ENCODE results near the gene C12orf60.

The C12orf60 gene

DNA sequence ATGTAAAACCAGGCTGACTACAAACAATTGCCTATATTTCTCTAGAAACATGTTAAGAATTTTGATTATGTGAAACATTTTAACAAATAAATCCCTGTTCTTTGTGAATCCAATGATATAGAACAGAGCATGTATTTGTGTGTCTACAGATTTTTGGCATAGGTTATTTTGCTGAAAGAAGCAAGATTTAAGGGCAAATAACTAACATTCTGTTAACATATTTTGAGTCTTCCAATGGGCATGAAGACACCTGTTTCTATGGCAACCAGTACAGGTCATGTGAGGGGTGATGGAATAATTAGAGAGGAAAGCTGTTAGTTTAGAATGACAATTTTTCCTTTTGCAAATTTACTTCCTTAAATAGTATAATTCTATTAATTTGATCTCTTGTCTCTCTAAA is 31.0 kb downstream of the C12orf60 start:
- DNase-seq (ENCODE audit: low read depth in 2 of 2), result no peak

GRCh38 chr12:14836336-14837210 is 33.1 kb downstream of the C12orf60 start:
- DNase-seq (ENCODE audit: low read depth in 2 of 2), result no peak

DNA sequence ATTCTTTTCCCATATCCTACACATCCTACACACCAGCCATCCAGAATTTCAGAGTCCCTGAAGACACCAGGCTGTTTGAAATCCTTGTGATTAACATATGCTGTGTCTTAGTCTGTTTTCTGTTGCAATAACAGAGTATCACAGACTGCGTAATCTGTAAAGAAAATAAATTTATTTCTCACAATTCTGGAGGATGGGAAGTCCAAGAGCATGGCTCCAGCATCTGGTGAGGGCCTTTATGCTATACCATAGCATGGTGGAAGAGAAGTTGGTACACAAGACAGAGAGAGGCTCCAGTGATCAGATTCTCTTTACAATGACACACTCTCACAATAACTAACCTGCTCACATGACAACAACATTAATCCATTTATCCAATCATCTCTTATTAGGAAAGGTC is 35.8 kb downstream of the C12orf60 start:
- DNase-seq (ENCODE audit: low read depth in 2 of 2), result no peak

GRCh38 chr12:14840616-14841015 is 37.1 kb downstream of the C12orf60 start:
- no peak for DNase-seq (ENCODE audit: low read depth in 2 of 2)

DNA sequence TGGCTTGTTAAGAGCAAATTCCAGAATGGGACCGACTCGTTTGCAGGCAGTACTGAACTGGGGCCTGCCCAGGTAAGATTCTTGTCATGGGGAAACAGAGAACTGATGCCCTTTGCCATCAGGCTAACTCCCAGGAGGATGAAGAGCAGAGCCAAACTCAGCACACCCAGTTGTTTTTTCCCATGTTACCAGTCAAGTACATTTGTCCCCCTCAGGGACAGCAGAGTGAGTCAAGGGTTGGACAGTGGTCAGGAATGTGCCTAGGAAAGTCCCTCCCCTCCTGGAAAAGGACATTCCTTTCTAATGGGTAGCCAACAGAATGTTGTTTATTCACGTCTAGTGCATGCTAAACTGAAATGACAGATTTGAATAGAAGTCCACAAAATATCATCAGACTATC is 38.3 kb downstream of the C12orf60 start:
- no peak for DNase-seq (ENCODE audit: low read depth in 2 of 2)

DNA sequence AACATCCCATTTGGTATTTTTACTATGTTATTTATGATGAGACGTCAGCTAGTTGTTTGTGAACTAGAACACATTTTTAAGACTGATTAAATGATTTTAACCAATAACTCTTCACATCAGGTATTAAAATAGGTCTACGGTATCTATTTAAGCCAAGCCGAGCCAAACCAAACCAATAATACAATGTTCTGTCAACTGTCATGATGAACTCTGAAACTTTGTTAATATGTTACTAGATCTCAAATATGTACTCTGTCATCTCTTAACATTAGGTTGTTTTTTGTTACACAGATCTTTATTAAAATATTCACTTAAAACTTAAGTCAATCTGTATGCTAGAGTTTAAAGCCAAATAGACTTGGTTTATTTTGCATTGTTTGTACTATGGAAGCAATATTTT is 38.8 kb downstream of the C12orf60 start:
- no peak for DNase-seq (ENCODE audit: low read depth in 2 of 2)

- no peak for DNase-seq (ENCODE audit: low read depth in 2 of 2)
These were observed 40.0 kb downstream of the C12orf60 start, which contains the start of gene ART4 for GRCh38 chr12:14843425-14843887. Gene ART4 (minus strand): TSS chr12:14843526. CDS start chr12:14843113, 413 bp downstream.

DNA sequence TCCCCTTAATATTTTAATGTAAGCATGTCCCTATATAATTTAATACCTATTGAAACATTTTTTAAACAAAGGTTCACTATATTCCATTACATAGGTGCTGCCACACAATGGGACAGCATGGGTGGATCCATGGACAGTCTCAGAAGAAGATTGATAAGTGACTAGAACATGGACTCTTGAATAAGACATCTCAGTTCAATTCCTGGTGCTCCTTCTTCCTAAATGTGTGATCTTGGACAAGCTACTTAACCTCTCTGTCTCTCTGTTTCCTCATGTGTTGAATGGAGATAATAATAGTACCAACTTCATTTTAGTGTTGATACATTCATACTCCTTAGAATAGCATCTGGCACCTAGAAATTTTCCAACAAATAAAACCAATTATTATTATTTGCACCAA is 40.9 kb downstream of the C12orf60 start:
- no peak for DNase-seq (ENCODE audit: low read depth in 2 of 2)

DNA sequence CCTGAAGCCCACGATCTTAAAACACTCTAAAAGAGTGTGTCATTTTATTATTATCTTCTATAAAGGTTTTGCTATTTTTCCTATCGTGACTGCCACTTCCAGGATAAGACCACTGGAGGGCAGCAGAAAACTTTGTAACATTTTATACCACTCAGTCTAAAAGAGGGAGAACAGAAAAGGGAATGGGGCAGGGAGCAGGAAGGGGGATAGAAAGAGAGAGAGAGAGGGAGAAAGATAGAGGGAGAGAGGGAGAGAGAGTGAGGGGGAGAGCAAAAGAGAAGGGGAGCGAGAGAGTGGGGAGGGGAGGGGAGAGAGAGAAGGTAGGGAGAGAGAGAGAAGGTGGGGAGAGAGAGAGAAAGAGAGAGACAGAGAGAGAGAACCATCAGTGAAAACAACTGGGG is 41.9 kb downstream of the C12orf60 start:
- DNase-seq (ENCODE audit: low read depth in 2 of 2), result peak; percentile 3 to 25

DNA sequence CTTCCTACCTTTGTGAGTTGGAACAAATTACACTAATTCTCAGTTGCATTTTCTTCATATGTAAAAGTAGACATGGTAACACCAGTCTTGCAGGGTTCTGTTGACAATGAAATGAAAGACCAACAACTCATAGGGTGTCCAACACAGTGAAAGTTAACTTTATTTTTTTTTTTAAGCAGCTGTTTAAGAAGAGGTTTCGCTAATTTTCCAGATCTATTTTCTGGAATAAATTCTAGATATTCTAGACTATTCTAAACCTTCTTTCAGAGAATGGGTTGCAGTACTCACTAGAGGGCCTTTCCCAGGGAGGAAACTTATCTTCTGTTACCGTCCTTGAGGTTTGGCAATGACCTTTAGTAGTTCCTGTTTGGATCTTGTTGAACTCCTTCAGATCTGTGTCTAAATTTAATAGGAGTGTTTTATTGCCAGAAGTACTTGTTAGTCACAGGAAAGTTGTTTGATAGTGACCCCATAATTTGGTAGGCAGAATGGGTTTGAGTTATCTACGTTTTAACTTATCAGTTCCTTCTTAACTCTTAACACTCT is 42.6 kb downstream of the C12orf60 start:
- no peak for DNase-seq (ENCODE audit: low read depth in 2 of 2)

- no peak for DNase-seq (ENCODE audit: low read depth in 2 of 2)
These were observed 43.6 kb downstream of the C12orf60 start for GRCh38 chr12:14846876-14847580.

- DNase-seq (ENCODE audit: low read depth in 2 of 2), result no peak
These were observed 46.2 kb downstream of the C12orf60 start for GRCh38 chr12:14849661-14850060.

DNA sequence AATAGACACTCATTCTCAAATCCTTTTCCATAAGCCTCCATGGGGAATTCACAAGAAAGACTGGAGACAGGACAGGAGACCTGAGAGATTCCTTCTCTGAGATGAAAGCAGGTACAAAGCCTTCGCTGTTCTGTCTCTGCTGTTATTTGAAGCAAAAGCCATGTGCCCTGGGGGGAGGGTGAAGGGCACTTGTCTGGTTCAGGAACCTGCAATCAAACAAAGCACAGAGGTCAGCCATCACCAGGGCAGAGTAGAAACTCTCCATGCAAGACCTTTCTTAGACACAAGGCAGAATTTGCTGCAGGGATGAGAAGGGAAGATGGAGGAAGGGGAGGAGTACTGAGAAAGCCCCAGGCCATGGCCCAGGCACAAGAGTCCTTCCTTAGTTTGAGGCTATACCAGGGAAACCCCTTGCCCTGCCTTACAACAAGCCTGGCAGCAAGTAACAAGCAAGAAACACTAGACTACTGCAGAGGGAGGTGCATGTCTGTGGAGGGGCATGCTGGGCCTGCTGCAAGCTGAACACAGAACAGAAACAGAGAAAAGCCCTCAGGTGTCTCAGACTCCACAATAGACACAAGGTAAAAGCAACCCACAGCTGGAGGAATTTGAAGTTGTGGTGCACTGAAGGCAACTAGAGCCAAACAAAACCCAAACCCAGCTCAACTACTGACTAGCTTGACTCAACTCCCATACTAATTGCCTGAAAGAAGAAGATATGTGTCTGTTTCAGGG is 47.6 kb downstream of the C12orf60 start:
- DNase-seq (ENCODE audit: low read depth in 2 of 2), result no peak

DNA sequence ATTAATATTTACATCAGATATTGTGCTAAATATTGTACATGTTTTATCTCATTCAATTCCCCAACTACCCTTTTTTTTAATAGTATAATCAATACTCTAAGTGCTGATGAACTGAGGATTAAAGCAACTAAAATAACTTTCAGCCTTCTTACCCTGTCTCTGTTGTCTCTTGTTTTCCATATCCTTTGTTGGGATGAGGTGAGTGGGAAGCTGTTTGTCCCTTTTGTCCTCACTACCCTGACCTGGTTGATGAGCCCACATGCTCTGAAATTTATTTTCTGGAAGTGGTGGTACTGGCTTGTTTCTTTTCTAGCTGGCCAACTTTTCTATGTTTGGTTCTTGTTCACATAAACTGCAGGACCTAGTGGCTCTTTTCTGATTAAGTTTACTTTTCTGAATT is 49.4 kb downstream of the C12orf60 start:
- DNase-seq (ENCODE audit: low read depth in 2 of 2), result no peak

DNA sequence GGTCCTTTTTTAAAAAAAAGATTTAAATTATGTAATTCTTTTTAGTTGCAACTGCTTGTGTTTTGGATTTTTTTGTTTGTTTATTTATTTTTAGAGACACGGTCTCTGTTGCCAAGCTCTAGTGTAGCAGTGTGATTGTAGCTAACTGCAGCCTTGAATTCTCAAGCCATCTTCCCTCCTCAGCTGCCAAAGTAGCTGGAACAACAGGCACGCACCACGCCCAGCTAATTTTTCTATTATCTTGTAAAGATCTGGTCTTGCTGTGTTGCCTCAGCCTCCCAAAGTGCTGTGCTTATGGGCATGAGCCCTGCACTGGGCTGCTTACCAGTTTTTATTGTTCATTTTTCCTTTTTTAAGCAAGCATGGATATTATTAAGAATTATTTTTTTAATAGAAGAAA is 50.5 kb downstream of the C12orf60 start:
- no peak for DNase-seq (ENCODE audit: low read depth in 2 of 2)

DNA sequence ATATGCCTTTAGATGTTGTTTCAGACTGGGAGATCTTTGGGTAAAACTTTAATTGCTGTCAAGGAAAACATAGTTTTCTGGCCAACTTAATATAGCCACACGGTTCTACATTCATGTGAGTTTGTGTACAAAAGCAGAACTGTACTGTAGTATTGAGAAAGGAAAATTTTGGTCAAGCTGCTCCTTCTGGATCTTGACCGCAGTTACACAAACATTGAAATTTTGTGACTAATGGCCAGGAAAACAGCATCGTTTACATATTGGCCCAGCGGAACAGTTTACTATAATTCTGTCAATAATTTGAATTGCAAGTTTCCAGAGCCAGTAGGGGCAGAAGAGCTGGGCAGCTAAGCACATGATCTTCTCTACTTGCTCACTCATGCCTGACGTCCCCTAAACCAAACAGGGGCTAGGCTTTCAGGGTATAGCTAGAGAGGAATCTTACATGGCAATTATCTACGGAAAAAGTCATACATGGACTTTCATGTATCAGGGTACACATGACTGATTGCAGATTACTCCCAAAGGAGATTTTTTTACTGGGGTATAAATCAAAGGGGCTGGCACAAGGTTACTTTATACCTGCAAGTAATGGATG is 51.2 kb downstream of the C12orf60 start:
- no peak for DNase-seq (ENCODE audit: low read depth in 2 of 2)

- no peak for DNase-seq (ENCODE audit: low read depth in 2 of 2)
These were observed 55.0 kb downstream of the C12orf60 start for GRCh38 chr12:14858513-14858912.

GRCh38 chr12:14860490-14860889 is 57.0 kb downstream of the C12orf60 start:
- DNase-seq (ENCODE audit: low read depth in 2 of 2), result no peak

DNA sequence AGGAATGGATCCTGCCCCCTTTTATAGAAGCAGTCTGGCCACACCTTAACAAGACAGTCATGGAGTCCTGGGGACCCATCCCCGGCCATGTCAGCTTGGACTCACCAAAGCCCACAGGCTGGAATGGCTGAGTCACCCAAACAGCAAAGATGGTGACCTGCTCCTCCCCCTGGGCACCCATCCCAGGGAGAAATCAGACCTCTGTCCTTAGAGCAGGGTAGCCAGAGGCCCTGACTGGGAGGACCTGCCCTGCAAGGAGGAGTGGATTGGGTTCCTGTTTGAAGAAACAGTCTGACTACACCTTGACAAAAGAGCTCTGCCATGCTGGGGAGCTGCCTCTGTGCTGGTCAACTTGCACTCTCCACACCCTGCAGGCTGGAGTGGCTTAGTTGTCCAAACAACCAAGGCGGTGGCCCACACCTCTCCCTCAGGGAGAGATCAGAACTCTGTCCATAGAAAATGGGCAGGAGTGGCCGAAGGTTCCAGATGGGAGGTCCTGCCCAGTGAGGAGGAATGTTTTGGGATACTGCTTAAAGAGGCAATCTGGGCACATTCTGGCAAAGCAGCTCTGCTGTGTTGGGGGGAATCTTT is 65.5 kb downstream of the C12orf60 start:
- no peak for DNase-seq (ENCODE audit: low read depth in 2 of 2)

DNA sequence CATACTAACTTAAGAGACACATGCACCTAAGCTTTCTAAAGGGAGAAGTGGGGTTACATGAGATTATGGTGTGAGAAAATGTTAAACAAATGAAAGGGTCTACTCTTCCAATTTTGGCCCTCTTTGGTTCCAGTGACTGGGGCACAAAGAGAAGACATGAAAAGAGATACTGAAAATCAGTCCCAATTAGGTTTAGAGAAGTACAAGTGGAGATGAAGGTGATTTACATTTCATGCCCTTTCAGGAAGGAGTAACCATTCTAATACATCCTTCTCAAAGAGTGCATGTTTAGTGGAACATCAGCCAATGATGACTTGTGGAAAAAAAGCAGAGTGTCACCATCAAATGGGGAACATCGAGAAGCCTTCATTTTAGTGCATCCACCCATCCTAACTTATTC is 67.8 kb downstream of the C12orf60 start:
- DNase-seq (ENCODE audit: low read depth in 2 of 2), result no peak

DNA sequence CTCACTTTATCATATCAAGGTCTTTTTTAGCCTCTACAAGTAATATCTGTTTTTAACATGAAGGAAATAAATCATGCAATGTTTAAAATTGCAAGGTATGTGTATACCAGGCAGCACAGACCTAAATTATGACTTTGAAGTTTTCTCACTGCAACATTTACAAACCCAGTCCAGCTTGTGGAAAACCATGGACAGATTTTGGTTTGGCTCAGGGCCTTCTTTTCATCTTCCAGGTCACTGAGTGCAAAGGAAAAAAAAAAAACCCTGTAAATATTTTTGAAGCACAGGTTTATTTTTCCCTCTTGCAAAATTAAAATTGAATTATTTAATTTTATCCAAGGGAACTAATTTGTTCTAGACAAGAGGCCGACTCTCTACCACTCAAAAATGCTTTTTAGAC is 68.4 kb downstream of the C12orf60 start:
- DNase-seq (ENCODE audit: low read depth in 2 of 2), result no peak

Measured in activated CD4-positive, alpha-beta T cell treated with anti-CD3 and anti-CD28 coated beads for 24 hours (primary cell).